HG02623 (cell line): ENCODE measurements around the gene LHX3.

ENCODE experiments used
- ATAC-seq: cut with Tn5 transposase; IDR thresholded peaks from one replicate; pipeline ENCODE4 v1.9.1; 2021; ENCODE audit warnings: moderate library complexity; ENCODE audit not compliant: unreplicated experiment

LHX3 gene

GRCh38 chr9:136193891-136194279, 11.0 kb downstream of the LHX3 start:
- ATAC-seq, result no peak

GRCh38 chr9:136193127-136193890, 11.6 kb downstream of the LHX3 start:
- ATAC-seq, result no peak

- no peak for ATAC-seq
These were observed 12.4 kb downstream of the LHX3 start for GRCh38 chr9:136192289-136193126.

- ATAC-seq, result no peak
These were observed 13.0 kb downstream of the LHX3 start for GRCh38 chr9:136191960-136192286.

DNA sequence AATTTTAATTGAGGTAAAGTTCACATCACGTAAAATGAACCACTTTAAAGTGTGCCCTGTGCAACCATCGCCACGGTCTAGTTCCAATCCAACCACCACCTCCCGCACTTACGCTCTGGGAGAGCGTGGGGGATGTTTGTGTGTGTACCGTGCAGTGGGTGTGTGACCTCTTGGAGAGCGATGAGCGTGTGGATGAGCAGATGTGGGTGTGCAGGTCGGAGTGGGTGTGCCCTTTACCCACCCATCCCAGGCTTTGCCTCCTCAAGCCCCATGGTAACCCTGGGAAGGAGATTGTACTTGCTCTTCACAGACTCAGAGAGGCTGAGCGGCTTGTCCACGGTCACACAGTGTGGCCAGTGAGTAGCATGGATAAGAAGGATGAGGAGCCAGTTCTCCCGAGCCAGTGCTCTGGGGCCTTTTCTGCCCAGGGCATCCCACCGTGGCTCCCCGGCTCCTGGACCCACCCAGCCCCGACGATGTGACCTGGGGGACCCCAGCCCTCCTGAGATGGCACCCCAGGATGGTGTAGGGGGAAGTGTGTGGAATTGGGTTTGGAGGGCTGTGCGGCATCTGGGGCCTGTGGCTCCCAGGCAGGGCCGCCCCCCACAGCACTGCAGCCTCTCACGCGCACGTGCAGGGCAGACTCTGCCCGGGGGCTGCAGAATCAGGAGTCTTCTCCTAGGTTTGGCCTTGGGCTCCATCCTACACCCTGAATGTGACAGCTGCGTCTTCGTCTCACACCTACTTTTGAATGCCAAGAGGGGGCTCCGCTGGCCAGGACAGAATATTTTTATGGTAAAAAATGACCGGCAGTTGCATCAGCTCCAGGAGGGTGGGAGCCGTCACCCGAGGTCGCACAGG, 13.6 kb downstream of the LHX3 start:
- no peak for ATAC-seq

GRCh38 chr9:136190656-136191055, 14.3 kb downstream of the LHX3 start:
- no peak for ATAC-seq

DNA sequence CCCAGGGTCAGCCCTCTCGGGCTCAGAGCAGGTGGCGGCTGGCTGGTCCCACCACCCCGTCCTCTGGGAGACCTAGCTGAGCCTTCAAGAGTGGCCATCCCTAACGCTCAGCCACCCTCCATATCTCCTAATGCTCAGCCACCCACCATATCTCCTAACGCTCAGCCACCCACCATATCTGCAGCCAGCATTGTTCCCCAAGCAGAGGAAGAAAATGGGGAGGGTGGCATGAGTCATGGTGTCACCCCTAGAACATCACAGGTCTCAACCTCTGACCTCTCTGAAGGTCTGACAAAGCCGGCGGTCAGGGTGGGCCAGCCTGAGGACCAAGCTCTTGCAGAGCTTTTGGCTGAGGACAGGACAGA, 14.7 kb downstream of the LHX3 start:
- no peak for ATAC-seq

GRCh38 chr9:136189394-136190236, 15.3 kb downstream of the LHX3 start:
- no peak for ATAC-seq

GRCh38 chr9:136187683-136188586, 17.0 kb downstream of the LHX3 start:
- ATAC-seq, result no peak

- no peak for ATAC-seq
These were observed 17.7 kb downstream of the LHX3 start for GRCh38 chr9:136187197-136187596.

DNA sequence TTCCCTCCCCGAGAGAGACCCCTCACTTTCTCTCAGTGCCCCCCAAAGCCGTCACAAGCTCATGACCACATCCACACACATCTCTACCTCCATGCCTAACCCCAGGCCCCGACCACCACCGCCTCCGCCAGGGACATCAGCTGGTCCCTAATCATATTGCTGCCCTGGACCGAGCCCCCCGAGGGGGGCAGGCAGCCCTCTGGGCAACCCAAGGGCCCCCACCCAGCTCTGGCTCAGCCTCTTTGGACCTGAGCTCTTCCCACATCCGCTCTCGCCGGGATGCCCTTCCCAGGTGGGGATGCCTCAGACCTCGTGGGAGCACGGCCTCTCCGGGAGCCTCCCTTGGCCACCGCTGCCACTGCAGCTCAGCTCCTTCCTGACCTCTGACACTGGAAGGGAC, 18.5 kb downstream of the LHX3 start:
- ATAC-seq, result no peak

DNA sequence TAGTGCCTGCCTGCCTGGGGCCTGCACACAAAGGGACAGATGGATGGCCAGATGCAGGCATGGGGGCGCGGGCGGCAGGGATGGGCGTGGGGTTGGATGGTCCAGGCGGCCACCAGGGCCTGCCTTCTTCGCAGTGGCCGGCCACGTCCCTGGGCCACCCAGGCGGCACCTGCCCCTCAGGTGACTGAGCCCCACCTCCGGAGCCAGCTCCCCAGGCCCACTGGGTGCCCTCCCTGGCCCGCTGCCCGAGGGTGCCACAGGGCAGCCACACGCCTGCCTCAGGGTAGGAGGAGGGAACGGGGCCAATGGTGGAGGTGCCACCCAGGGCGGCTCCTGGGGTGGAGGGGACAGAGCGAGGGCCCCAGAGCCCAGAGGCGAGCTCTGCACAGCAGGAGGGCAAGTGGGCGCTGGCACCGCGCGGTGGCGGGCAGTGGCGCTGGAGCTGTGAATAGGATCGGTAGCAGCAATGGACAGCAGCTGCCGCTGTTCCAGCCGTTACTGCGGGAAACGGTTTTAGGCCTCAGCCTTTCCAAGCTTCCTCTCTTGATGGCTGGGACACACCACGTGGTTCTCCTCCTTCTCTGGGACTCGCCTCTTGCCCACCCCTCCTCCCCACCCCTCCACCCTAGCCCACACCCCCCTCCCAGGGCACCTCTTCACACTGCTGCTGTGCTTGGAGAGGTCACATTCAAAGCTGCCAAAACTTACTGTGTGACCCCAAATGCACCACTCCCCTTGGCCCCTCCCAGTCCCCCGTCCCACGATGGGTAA, 19.1 kb downstream of the LHX3 start:
- ATAC-seq, result no peak

GRCh38 chr9:136185066-136185465, 19.9 kb downstream of the LHX3 start:
- ATAC-seq, result no peak

- ATAC-seq, result no peak
These were observed 22.0 kb downstream of the LHX3 start for GRCh38 chr9:136182850-136183422.

GRCh38 chr9:136182420-136182787, 22.5 kb downstream of the LHX3 start:
- no peak for ATAC-seq

- ATAC-seq, result no peak
These were observed 23.0 kb downstream of the LHX3 start for GRCh38 chr9:136181784-136182419.

GRCh38 chr9:136180586-136180985, 24.3 kb downstream of the LHX3 start:
- no peak for ATAC-seq

GRCh38 chr9:136179761-136180160, 25.2 kb downstream of the LHX3 start:
- ATAC-seq, result no peak
